Astrocyte (in vitro differentiated cells and primary cell): ENCODE data around the gene ASB16. TPM values are rescaled to one million over a fixed set of nuclear protein-coding genes. Genes with fewer than 3 reads are reported as not detected.

Source experiments
- DNase-seq: peaks from one replicate; pipeline ENCODE4 v3.0.0-alpha.2; 2010; ENCODE audit warnings: low read depth
- FAIRE-seq: peaks from 2 replicates; lab custom pipeline; 2011; peaks lifted over from hg19 to GRCh38; lab: Jason Lieb, UNC
- H2AFZ ChIP-seq: 2 replicates; pipeline ENCODE4 v1.6.0; 2012; ENCODE audit warnings: low read depth, low read length, inconsistent platforms
- H3K27ac ChIP-seq: 2 replicates; pipeline ENCODE4 v1.5.1; 2011; ENCODE audit warnings: low read depth, low read length, inconsistent platforms
- H3K27me3 ChIP-seq: 2 replicates; pipeline ENCODE4 v1.6.0; 2011; ENCODE audit warnings: low read length, inconsistent platforms; ENCODE audit not compliant: insufficient read depth
- H3K36me3 ChIP-seq: 2 replicates; pipeline ENCODE4 v1.5.1; 2011; ENCODE audit warnings: low read length, inconsistent platforms; ENCODE audit not compliant: insufficient read depth
- H3K4me1 ChIP-seq: 2 replicates; pipeline ENCODE4 v1.5.1; 2011; ENCODE audit warnings: low read length, inconsistent platforms; ENCODE audit not compliant: insufficient read depth
- H3K4me2 ChIP-seq: 2 replicates; pipeline ENCODE4 v1.6.0; 2012; ENCODE audit warnings: low read length, inconsistent platforms
- H3K4me3 ChIP-seq: 2 replicates; pipeline ENCODE4 v1.5.1; 2011; ENCODE audit warnings: low read depth, mild to moderate bottlenecking, low read length, inconsistent platforms; ENCODE audit not compliant: insufficient read depth
- H3K79me2 ChIP-seq: 2 replicates; pipeline ENCODE4 v1.6.0; 2012; ENCODE audit warnings: mild to moderate bottlenecking, low read length, inconsistent platforms; ENCODE audit not compliant: insufficient read depth
- H3K9ac ChIP-seq: 2 replicates; pipeline ENCODE4 v1.6.0; 2012; ENCODE audit warnings: mild to moderate bottlenecking, low read length, inconsistent platforms
- H3K9me3 ChIP-seq: 2 replicates; pipeline ENCODE4 v1.5.1; 2012; ENCODE audit warnings: low read depth, mild to moderate bottlenecking, low read length, inconsistent platforms; ENCODE audit not compliant: insufficient read depth
- H4K20me1 ChIP-seq: 2 replicates; pipeline ENCODE4 v1.6.0; 2012; ENCODE audit warnings: low read length, inconsistent platforms; ENCODE audit not compliant: insufficient read depth
- H3K27ac Mint-ChIP-seq: one replicate; pipeline ENCODE4 v1.8.0; 2021; ENCODE audit warnings: mild to moderate bottlenecking, mixed read lengths; ENCODE audit not compliant: unreplicated experiment
- H3K27me3 Mint-ChIP-seq: one replicate; pipeline ENCODE4 v1.8.0; 2021; ENCODE audit warnings: low read depth, mixed read lengths; ENCODE audit not compliant: unreplicated experiment
- H3K36me3 Mint-ChIP-seq: one replicate; pipeline ENCODE4 v1.8.0; 2021; ENCODE audit warnings: low read depth, mixed read lengths; ENCODE audit not compliant: unreplicated experiment
- H3K4me1 Mint-ChIP-seq: one replicate; pipeline ENCODE4 v1.8.0; 2021; ENCODE audit warnings: low read depth, mixed read lengths; ENCODE audit not compliant: unreplicated experiment
- H3K4me3 Mint-ChIP-seq: one replicate; pipeline ENCODE4 v1.8.0; 2021; ENCODE audit warnings: mild to moderate bottlenecking, moderate library complexity, mixed read lengths; ENCODE audit not compliant: unreplicated experiment
- H3K9me3 Mint-ChIP-seq: one replicate; pipeline ENCODE4 v1.8.0; 2021; ENCODE audit warnings: mild to moderate bottlenecking, mixed read lengths; ENCODE audit not compliant: unreplicated experiment
- CTCF ChIP-seq: IDR thresholded peaks from 2 replicates; pipeline ENCODE4 v1.5.1; 2011; ENCODE audit warnings: low read depth, mild to moderate bottlenecking, inconsistent platforms, low read length, moderate library complexity; ENCODE audit not compliant: insufficient read depth
- EZH2 ChIP-seq: IDR thresholded peaks from 2 replicates; pipeline ENCODE4 v1.6.1; 2012; ENCODE audit warnings: mild to moderate bottlenecking, low read length, inconsistent platforms; ENCODE audit not compliant: insufficient read depth
- total RNA-seq: library from RNA; stranded (reverse); gene quantifications from 2 replicates; pipeline ENCODE4 v1.2.1, GENCODE V29; 2021

ASB16 gene
- total RNA-seq, 1 donor from 2014 or later, result not detected

- DNase-seq, result no peak
- H3K9ac ChIP-seq, result peak overlapping the region; percentile 89
- H3K36me3 Mint-ChIP-seq, result peaks cover 8% of the 10 kb centered on the region
These were observed 48.3 kb upstream of the ASB16 start for GRCh38 chr17:44121997-44122815.

GRCh38 chr17:44122816-44123355 is 47.6 kb upstream of the ASB16 start:
- peak overlapping the region; percentile 73 for H3K27ac ChIP-seq
- H4K20me1 ChIP-seq, result peaks cover 46% of the 10 kb centered on the region
- H3K4me3 ChIP-seq, result peak overlapping the region; percentile 68
- DNase-seq (no peak), FAIRE-seq (no peak)
- H3K9me3 Mint-ChIP-seq, result no peaks in the 10 kb centered on the region
- H3K27me3 Mint-ChIP-seq, result peaks cover 6% of the 10 kb centered on the region
- H3K4me2 ChIP-seq, result peak overlapping the region; percentile 90
- no peaks in the 10 kb centered on the region for H3K27me3 ChIP-seq
- no peaks in the 10 kb centered on the region for H3K36me3 ChIP-seq
- peaks cover 8% of the 10 kb centered on the region for H3K36me3 Mint-ChIP-seq
- peak overlapping the region; percentile 60 for H2AFZ ChIP-seq
- peak overlapping the region; percentile 92 for H3K4me3 Mint-ChIP-seq
- peaks cover 30% of the 10 kb centered on the region for H3K79me2 ChIP-seq
- peaks cover 7% of the 10 kb centered on the region for H3K4me1 ChIP-seq
- peak overlapping the region; percentile 89 for H3K9ac ChIP-seq
- TF ChIP-seq CTCF, result no peak
- no peak for TF ChIP-seq EZH2
- no peaks in the 10 kb centered on the region for H3K9me3 ChIP-seq
- peaks cover 22% of the 10 kb centered on the region for H3K4me1 Mint-ChIP-seq
- peak overlapping the region; percentile 69 for H3K27ac Mint-ChIP-seq

More at GRCh38 chr17:44121997-44122815, 48.3 kb upstream of the ASB16 start:
- H3K4me1 Mint-ChIP-seq, result peaks cover 22% of the 10 kb centered on the region
- H3K27ac Mint-ChIP-seq, result peak overlapping the region; percentile 41
- TF ChIP-seq CTCF (no peak), EZH2 (no peak)
- H4K20me1 ChIP-seq, result peaks cover 50% of the 10 kb centered on the region
- no peaks in the 10 kb centered on the region for H3K27me3 ChIP-seq
- no peak overlapping the region for H2AFZ ChIP-seq
- H3K4me3 ChIP-seq, result peak overlapping the region; percentile 68
- no peaks in the 10 kb centered on the region for H3K36me3 ChIP-seq
- H3K27me3 Mint-ChIP-seq, result peaks cover 6% of the 10 kb centered on the region
- H3K4me1 ChIP-seq, result peaks cover 7% of the 10 kb centered on the region
- peaks cover 30% of the 10 kb centered on the region for H3K79me2 ChIP-seq
- H3K9me3 Mint-ChIP-seq, result no peaks in the 10 kb centered on the region
- H3K4me2 ChIP-seq, result peak overlapping the region; percentile 90
- peak overlapping the region; percentile 92 for H3K4me3 Mint-ChIP-seq
- H3K27ac ChIP-seq, result no peak overlapping the region
- H3K9me3 ChIP-seq, result no peaks in the 10 kb centered on the region
- FAIRE-seq, result no peak
